ENCODE measurements around the gene NELFE.
"Not testable (repeated sequence)": the region's sequence is repeated elsewhere in the genome, so short reads cannot be mapped to it uniquely, and the experiment has no call there.

- TF ChIP-seq CTCF (IDR thresholded peaks at IDR 0.05; ENCODE audit: low read depth, low read length); POLR2A (IDR thresholded peaks at IDR 0.05; ENCODE audit: extremely low read depth, insufficient read length): not testable (repeated sequence)
Observed at GRCh38 chr6:31996385-31996784, 37.6 kb upstream of the NELFE start.
